Stimulated activated CD8-positive, alpha-beta memory T cell treated with anti-CD3 and anti-CD28 coated beads, Interleukin-7, amount 100 ng/mL, for 4 hours (primary cell): ENCODE data around the gene PGLYRP2.
"Not testable (repeated sequence)": the region's sequence is repeated elsewhere in the genome, so short reads cannot be mapped to it uniquely, and the experiment has no call there.

ENCODE experiments used
- DNase-seq, 2 donors: peaks; one replicate each; pipeline ENCODE4 v3.0.0-alpha.2; 2020; ENCODE audit warnings: low read depth in 2 of 2

PGLYRP2 gene

GRCh38 chr19:15479391-15480345 is at the start of gene PGLYRP2:
PGLYRP2 (minus strand) TSS chr19:15479501; CDS start chr19:15479371, 130 bp downstream.
- DNase-seq, result no peak

GRCh38 chr19:15527705-15528104 is 48.4 kb upstream of the PGLYRP2 start:
- no peak for DNase-seq

GRCh38 chr19:15526408-15526807 is 47.1 kb upstream of the PGLYRP2 start:
- DNase-seq, result no peak

- DNase-seq, result no peak
These were observed 46.0 kb upstream of the PGLYRP2 start for GRCh38 chr19:15525291-15525690.

GRCh38 chr19:15524781-15525180 is 45.5 kb upstream of the PGLYRP2 start:
- DNase-seq, result no peak

- no peak for DNase-seq
These were observed 40.2 kb upstream of the PGLYRP2 start for GRCh38 chr19:15519433-15519976.

GRCh38 chr19:15517778-15518177 is 38.5 kb upstream of the PGLYRP2 start:
- no peak for DNase-seq

GRCh38 chr19:15516363-15516762 is 37.1 kb upstream of the PGLYRP2 start:
- no peak for DNase-seq

GRCh38 chr19:15515227-15515625 is 35.9 kb upstream of the PGLYRP2 start:
- not testable (repeated sequence) for DNase-seq

- no peak for DNase-seq
These were observed 32.5 kb upstream of the PGLYRP2 start for GRCh38 chr19:15511671-15512424.

- no peak for DNase-seq
These were observed 28.9 kb upstream of the PGLYRP2 start, which contains the start of gene CYP4F22 for GRCh38 chr19:15508035-15508710. CYP4F22 (plus strand) TSS chr19:15508525; CDS start chr19:15525337, 16,812 bp downstream.

- no peak for DNase-seq
These were observed 28.1 kb upstream of the PGLYRP2 start for GRCh38 chr19:15507068-15508034.

GRCh38 chr19:15506074-15506571 is 26.8 kb upstream of the PGLYRP2 start:
- DNase-seq, result no peak

- DNase-seq, result no peak
These were observed 23.0 kb upstream of the PGLYRP2 start for GRCh38 chr19:15502264-15502663.

- DNase-seq, result no peak
These were observed 22.3 kb upstream of the PGLYRP2 start for GRCh38 chr19:15501596-15501995.

GRCh38 chr19:15498910-15499309 is 19.6 kb upstream of the PGLYRP2 start:
- no peak for DNase-seq

- no peak for DNase-seq
These were observed 19.0 kb upstream of the PGLYRP2 start for GRCh38 chr19:15498156-15498858.

GRCh38 chr19:15495151-15495550 is 15.8 kb upstream of the PGLYRP2 start:
- DNase-seq, result no peak

- DNase-seq, result no peak
These were observed 9.4 kb upstream of the PGLYRP2 start for GRCh38 chr19:15488489-15489226.
